Pulmonary artery endothelial cell (primary cell): ENCODE measurements around the gene PNKP. TPM values are rescaled to one million over a fixed set of nuclear protein-coding genes. Genes with fewer than 3 reads are reported as not detected.

ENCODE experiments used
- DNase-seq: peaks from one replicate; pipeline ENCODE4 v3.0.0-alpha.2; 2011; ENCODE audit warnings: low read depth, low spot score
- total RNA-seq: library from RNA; depleted of rRNA; stranded (reverse); fragments of >200 nt; gene quantifications from 2 replicates; pipeline ENCODE4 v1.2.3, GENCODE V29; 2014

Gene PNKP
- total RNA-seq, 1 donor from 2014 or later = 47.2 TPM

DNA sequence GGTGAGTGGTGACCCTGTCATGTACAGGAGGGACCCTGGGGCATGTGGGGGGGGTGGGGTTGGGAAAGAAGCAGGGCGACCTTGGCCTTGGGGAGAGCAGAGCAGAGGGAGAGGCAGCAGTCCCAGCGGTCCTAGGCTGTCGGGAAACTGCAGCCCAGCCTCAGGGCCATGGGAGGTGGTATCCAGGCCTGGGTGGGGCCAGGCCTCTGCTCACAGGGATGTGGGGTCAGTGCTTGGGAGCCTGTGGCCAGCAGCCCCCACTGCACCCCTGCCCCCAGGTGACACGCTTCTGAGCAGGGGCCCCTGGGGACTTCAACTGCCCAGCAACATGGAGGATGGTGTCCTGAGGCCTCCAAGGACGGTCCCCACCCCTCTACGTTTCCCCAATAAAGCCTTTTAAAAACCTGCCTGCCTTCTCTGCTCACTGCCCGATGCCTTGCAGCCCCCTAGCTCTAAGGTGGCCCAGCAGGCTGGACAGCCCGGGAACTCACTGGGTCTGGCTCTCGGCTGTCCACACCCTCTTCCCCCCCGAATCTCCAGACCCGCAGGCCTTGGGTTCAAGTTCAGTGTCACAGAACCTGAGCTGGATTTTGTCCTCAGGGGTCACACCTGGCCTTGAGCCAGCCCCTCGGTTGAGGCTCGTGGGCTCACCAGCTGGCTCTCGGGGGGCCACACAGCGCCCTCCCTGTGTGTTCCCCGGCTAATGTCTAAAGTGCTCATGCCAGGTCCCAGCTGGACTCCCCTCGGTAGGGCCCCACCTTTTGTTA is 6.9 kb downstream of the PNKP start:
- DNase-seq = no peak

DNA sequence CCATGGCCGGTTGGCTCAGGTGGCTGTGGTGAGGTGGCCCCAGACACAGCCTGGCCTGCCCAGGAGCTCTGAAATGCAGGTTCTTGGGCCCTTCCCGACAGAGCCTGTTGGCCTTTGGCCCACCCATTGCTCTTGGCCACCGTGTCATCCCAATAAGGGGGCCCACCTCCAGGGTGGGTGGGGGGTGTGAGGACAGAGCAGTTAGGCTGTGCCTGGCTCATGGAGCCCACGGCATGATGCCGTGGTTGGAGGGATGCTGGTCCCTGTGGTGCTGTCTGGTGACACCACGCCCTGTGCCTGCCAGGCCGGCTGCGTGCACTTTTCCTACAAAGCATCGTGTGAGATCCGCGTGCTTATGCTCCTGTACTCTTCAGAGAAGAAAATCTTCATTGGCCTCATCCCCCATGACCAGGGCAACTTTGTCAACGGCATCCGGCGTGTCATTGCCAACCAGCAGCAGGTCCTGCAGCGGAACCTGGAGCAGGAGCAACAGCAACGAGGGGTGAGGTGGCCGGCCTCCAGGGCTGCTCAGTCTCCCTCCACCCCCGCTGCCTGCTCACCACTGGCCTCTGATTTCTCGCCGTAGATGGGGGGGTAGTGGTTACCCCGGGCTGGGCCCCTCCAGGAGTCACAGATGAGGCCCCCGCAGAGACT is 7.6 kb downstream of the PNKP start:
- no peak for DNase-seq

- no peak for DNase-seq
Measured at GRCh38 chr19:49858088-49858985, 9.0 kb downstream of the PNKP start.

GRCh38 chr19:49857838-49858087 is 9.6 kb downstream of the PNKP start:
- DNase-seq = no peak

GRCh38 chr19:49857061-49857837 is 10.1 kb downstream of the PNKP start:
- DNase-seq = no peak

- DNase-seq = no peak
Measured at GRCh38 chr19:49856574-49857021, 10.8 kb downstream of the PNKP start.

DNA sequence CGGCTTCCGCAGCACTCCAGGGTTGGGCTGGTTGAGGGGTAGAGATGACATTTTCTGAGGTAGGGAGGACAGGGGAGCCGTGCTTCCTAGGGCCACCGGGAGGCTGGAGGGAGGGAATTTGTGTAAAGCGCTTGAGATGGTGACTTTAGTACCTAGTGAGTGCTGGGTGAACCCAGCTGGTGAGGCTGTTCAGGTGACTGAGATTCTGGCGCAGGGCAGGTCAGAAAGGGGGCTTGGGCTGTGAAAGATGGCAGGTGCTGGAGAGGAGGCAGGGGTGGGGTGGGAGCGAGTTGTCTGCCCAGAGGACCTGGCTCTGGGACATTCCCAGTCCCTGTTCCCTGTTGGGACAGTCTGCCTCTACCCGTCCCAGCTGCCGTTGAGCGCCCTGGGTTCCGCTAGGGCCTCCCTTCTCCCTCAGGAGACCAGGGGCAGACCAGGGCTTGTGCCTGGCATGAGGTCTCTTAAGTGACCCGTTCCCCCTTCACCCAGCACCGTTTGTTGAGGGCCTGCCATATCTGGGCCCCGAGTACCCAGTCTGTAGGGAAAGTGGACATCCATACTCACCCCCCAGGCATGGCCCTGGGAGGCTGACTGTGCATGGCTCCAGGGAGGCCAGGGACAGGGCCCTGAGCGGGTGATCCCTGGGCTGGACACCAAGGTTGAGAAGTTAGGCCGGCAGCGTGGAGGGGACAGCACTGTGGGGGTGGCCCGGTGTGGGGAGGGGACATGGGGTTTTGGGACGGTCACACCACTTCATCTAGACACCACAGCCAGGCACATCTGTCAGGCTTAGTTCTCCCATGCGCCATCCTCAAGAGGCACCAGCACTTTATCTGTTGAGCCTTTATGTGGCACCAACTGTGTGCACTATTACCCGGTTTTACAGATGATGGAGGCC is 11.5 kb downstream of the PNKP start:
- no peak for DNase-seq

- DNase-seq = no peak
Measured at GRCh38 chr19:49855277-49855675, 12.1 kb downstream of the PNKP start.

GRCh38 chr19:49854378-49855263 is 12.8 kb downstream of the PNKP start:
- DNase-seq = no peak

GRCh38 chr19:49853852-49854377 is 13.5 kb downstream of the PNKP start:
- DNase-seq = no peak

GRCh38 chr19:49852631-49853126 is 14.7 kb downstream of the PNKP start:
- no peak for DNase-seq

DNA sequence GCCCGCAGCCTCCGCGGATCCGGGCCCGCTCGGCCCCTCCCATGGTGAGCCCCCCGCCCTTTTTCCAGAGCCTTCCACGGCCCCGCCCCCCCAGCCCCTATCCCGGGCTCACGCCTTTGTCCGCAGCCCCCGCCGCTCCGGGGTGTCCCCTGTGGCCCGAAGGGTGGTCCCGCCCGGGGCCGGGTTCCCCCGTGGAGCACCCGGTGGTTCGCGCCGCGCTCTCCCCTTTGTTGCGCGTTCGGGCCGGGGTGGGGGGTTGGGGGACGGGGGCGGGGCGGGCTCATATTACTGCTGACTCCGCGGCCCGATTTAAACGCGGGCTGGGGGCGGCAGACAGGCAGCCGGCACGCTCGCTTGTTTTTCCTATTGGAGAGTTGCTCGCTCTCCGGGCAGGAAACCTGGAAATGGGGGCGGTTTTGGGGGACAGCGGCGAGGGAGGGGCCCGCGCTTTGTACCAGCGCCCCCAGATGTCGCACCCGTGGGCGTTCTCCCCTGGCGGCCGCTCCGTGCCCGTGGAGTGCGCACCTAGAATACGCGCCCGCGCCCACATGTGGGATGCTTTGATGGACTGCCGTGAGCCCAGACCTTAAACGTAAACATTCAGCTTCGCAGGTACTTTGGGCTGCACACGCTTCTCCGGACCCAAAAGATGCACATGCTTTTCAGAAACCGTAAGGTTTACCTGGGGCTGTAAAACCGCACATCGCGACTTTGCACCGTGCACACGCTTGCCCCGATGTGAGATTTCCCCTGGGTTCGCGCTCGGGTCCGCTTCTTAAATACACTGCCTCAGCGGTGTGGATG is 15.7 kb downstream of the PNKP start:
- DNase-seq = no peak

- peak; percentile 60 for DNase-seq
Measured at GRCh38 chr19:49850487-49851342, 16.7 kb downstream of the PNKP start, which contains the start of gene PTOV1. PTOV1 (plus strand) TSS chr19:49851159.

GRCh38 chr19:49850221-49850486 is 17.2 kb downstream of the PNKP start:
- no peak for DNase-seq

DNA sequence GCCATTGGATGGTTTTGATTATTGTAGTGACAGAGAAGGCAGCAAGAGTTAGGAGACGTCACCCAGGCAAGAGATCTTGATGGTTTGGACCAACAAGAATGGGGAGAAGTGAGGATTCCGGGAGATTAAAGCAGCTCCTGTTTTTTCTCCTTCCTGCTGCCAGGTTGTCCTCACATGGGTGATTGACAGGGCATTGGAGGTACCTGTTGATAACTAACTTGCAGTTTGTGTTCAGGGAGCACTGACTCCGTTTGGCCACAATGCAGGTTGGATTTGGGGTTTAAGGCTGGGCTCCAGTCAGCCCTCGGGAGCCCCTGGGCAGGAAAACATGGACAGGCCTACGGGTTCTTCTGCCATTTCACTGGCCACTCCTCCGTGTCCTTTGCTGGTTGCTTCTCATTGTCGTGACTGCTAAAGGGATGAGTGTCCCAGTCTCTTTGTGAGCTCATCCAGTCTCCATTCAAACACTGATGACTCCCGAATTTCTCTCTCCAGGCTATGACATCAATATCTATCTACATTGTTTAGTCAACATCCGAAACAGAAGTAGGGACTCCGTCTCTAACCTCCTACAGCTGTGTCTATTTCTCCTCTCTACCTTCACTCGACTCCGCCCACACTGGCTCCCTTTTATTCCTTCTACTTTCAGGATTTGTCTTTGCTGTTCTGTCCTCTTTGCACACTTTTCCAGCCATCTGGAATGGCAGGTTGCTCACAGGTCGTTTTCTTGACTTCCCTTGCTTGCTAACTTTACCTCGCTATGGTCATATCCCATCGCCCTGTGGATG is 17.7 kb downstream of the PNKP start:
- no peak for DNase-seq

GRCh38 chr19:49848938-49849337 is 18.4 kb downstream of the PNKP start:
- no peak for DNase-seq
